ENCODE measurements around the gene HPD. TPM values are rescaled to one million over a fixed set of nuclear protein-coding genes. Genes with fewer than 3 reads are reported as not detected.
"Not testable (repeated sequence)": the region's sequence is repeated elsewhere in the genome, so short reads cannot be mapped to it uniquely, and the experiment has no call there.

HPD gene
- total RNA-seq, 2 donors from 2014 or later, result 1.2 to 6.8 TPM

DNA sequence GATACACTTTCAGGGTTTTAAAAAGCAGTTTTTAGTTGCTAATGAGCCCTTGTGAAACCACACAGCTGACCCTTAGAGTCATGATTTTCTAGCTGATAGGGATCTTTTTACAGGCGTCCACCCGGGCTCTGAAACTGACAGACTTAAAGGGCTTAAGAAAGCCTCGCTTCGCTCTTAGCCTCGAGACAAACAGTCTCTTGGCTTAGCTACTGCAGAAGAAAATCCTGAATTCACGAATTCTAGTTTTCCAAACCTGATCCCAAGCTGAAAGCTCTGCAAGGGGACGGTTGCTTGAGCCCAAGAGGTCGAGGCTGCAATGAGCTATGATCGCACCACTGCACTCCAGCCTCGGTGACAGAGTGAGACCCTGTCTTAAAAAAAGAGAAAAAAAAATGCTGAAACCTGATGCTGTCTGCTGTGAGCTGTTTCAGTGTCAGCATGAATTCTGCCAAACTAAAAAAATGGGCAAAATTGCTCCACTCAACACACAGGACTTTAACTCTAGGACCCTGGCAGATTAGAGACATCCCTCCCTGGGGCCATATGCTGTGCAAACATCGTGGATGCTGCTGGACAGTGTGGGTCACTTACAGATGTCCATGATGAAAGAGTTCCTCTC lies 3.1 kb upstream of the HPD start:
- Histone ChIP-seq H3K4me1 (ENCODE audit: control insufficient read depth in 1 of 2, low read depth in 2 of 2) (peaks cover 25 to 55% of the 10 kb centered on the region in 2 donors), H3K9me3 (no peaks in the 10 kb centered on the region), H3K4me3 (peak overlapping the region; percentile 7), H3K27me3 (replicated peaks; ENCODE audit: insufficient read depth) (no peaks in the 10 kb centered on the region), H3K27ac (peak overlapping the region; percentile 67 to 100), H3K36me3 (no peaks in the 10 kb centered on the region)
- DNase-seq (ENCODE audit: low spot score) (no peak), ATAC-seq (ENCODE audit: insufficient number of reproducible peaks, low FRiP score, low read depth) (no peak)
- TF ChIP-seq, protein P1, sequence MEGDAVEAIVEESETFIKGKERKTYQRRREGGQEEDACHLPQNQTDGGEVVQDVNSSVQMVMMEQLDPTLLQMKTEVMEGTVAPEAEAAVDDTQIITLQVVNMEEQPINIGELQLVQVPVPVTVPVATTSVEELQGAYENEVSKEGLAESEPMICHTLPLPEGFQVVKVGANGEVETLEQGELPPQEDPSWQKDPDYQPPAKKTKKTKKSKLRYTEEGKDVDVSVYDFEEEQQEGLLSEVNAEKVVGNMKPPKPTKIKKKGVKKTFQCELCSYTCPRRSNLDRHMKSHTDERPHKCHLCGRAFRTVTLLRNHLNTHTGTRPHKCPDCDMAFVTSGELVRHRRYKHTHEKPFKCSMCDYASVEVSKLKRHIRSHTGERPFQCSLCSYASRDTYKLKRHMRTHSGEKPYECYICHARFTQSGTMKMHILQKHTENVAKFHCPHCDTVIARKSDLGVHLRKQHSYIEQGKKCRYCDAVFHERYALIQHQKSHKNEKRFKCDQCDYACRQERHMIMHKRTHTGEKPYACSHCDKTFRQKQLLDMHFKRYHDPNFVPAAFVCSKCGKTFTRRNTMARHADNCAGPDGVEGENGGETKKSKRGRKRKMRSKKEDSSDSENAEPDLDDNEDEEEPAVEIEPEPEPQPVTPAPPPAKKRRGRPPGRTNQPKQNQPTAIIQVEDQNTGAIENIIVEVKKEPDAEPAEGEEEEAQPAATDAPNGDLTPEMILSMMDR (IDR thresholded peaks at IDR 0.05), result no peak

DNA sequence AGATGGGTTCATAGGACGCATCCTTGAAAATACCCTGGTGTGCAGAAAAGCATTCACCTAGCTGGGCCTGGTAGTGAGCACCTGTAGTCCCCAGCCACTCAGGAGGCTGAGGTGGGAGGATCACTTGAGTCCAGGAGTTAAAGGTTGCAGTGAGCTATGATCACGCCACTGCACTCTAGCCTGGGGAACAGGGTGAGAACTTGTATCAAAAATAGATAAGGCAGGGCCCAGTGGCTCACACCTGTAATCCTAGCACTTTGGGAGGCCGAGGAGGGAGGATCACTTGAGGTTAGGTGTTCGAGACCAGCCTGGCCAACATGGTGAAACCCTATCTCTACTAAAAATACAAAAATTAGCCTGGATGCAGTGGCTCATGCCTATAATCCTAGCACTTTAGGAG lies 2.0 kb upstream of the HPD start:
- H3K27me3 ChIP-seq (replicated peaks; ENCODE audit: insufficient read depth); H3K36me3 ChIP-seq; ATAC-seq (ENCODE audit: insufficient number of reproducible peaks, low FRiP score, low read depth); H3K4me3 ChIP-seq; H3K9me3 ChIP-seq; DNase-seq (ENCODE audit: low spot score): not testable (repeated sequence)
- H3K4me1 ChIP-seq (ENCODE audit: control insufficient read depth in 1 of 2, low read depth in 2 of 2), result peaks cover 25 to 55% of the 10 kb centered on the region in 2 donors
- H3K27ac ChIP-seq, result peak overlapping the region; percentile 95 to 100

DNA sequence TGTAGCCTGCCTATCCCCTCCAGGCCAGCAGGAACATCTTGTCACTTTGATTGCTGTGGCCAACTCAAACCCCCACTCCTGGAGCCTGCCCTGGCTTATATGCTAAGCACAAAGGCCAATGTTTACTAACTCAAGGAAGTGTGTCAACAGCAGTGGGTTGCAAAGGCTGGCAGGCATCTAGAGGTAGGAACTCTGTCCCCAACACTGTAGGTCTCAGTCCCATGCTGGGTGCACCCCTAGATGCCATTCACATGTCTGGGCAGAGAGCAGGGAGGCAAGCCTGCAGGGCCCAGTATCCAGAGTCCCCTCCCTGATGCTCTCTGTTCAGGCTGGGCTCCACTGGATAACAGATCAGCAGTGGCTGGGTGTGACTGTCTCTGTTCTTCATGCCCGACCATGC lies 1.6 kb upstream of the HPD start:
- no peaks in the 10 kb centered on the region for H3K36me3 ChIP-seq
- ATAC-seq (ENCODE audit: insufficient number of reproducible peaks, low FRiP score, low read depth) (no peak), DNase-seq (ENCODE audit: low spot score) (no peak)
- TF ChIP-seq, protein P1 (IDR thresholded peaks at IDR 0.05), result no peak
- H3K9me3 ChIP-seq, result no peaks in the 10 kb centered on the region
- H3K27me3 ChIP-seq (replicated peaks; ENCODE audit: insufficient read depth), result no peaks in the 10 kb centered on the region
- H3K27ac ChIP-seq, result peak overlapping the region; percentile 95 to 100
- H3K4me1 ChIP-seq (ENCODE audit: control insufficient read depth in 1 of 2, low read depth in 2 of 2), result peaks cover 25 to 55% of the 10 kb centered on the region in 2 donors
- H3K4me3 ChIP-seq, result no peak overlapping the region

DNA sequence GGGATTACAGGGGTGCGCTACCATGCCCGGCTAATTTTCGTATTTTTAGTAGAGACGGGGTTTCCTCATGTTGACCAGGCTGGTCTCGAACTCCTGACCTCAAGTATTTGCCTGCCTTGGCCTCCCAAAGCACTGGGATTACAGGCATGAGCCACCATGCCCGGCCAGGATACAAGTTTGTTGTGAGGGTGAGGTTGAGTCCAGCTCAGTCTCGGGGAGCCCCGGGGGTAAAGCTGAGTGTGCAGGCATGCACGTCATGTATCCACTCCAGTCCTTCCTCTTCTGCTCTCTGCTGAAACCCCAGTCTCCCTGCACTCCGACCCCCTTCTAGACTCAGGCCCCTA lies 369 bp downstream of the HPD start:
- TF ChIP-seq, protein P1 (IDR thresholded peaks at IDR 0.05), result no peak
- ATAC-seq (ENCODE audit: insufficient number of reproducible peaks, low FRiP score, low read depth) (no peak), DNase-seq (ENCODE audit: low spot score) (no peak)
- peak overlapping the region; percentile 95 to 100 for H3K27ac ChIP-seq
- H3K36me3 ChIP-seq, result no peaks in the 10 kb centered on the region
- H3K4me3 ChIP-seq, result peak overlapping the region; percentile 62
- no peaks in the 10 kb centered on the region for H3K9me3 ChIP-seq
- H3K27me3 ChIP-seq (replicated peaks; ENCODE audit: insufficient read depth), result no peaks in the 10 kb centered on the region
- H3K4me1 ChIP-seq (ENCODE audit: control insufficient read depth in 1 of 2, low read depth in 2 of 2), result peaks cover 25 to 50% of the 10 kb centered on the region in 2 donors

DNA sequence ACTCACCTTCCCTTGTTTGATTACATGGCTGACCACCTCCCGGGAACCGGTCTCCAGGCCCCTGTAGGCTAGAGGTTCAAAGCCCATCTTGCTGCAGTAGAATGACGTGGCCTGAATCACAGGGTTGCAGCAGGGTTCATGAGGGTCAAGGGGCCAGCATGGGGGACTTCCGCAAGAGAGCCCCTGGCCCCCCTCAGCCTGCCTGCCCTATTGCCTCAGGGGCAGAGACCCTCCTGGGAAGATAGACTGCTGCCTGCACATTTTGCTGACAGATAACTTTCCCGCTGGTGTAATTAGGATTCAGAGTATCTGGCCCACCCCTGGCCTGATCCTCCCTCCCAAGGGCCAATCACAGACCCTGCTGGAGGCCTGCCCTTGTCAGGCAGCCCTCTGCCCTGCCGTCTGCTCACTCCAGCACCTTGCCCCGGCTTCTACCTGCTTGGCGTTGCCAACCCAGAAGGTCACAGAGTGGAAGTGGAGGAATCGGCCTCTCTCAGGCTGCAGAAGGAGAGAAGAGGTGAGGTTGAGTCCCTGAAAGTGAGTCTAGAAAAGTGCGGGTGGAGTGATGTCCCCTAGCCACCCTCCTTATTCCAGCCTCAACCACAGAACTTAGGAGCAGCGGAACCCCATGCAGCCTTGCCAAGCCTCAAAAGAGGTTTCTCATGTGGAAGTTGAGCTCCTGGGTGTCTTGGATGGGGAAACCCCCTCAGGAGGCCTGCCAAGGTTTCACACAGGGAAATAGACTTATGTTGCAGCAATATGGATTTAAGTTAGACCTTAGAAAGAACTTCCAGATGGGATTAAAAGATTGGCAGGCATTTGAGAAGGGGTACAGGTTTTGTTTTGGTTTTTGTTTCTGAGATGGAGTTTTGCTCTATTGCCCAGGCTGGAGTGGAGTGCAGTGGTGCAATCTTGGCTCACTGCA lies 1.1 kb downstream of the HPD start:
- TF ChIP-seq, protein P1 (IDR thresholded peaks at IDR 0.05), result no peak
- Histone ChIP-seq H3K36me3 (no peaks in the 10 kb centered on the region), H3K27ac (peak overlapping the region; percentile 95 to 100), H3K4me3 (no peak overlapping the region), H3K27me3 (replicated peaks; ENCODE audit: insufficient read depth) (no peaks in the 10 kb centered on the region), H3K9me3 (no peaks in the 10 kb centered on the region), H3K4me1 (ENCODE audit: control insufficient read depth in 1 of 2, low read depth in 2 of 2) (peaks cover 25 to 47% of the 10 kb centered on the region in 2 donors)
- ATAC-seq (ENCODE audit: insufficient number of reproducible peaks, low FRiP score, low read depth) (no peak), DNase-seq (ENCODE audit: low spot score) (no peak)

DNA sequence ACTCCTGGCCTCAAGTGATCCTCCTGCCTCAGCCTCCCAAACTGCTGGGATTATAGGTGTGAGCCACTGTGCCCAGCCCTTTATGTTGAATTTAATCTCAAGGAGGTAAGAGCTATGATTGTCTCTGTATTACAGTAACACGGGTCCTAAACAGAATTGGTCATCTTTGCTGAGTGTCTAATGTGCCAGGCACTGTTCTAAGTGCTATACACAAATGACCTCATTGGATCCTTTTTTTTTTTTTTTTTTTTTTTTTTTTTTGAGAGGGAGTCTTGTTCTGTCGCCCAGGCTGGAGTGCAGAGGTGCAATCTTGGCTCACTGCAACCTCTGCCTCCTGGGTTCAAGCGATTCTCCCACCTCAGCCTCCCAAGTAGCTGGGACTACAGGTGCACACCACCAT lies 6.3 kb downstream of the HPD start:
- H3K9me3 ChIP-seq; H3K4me1 ChIP-seq (ENCODE audit: control insufficient read depth in 1 of 2, low read depth in 2 of 2); DNase-seq (ENCODE audit: low spot score); ATAC-seq (ENCODE audit: insufficient number of reproducible peaks, low FRiP score, low read depth); H3K27me3 ChIP-seq (replicated peaks; ENCODE audit: insufficient read depth); H3K27ac ChIP-seq; H3K4me3 ChIP-seq; H3K36me3 ChIP-seq: not testable (repeated sequence)
